Mesodermal cell (in vitro differentiated cells): ENCODE data around the gene WIPI1.

Experiments
- H3K27ac ChIP-seq: 2 replicates; pipeline ENCODE4 v1.7.0; 2013; ENCODE audit warnings: mild to moderate bottlenecking, low read depth, low read length, moderate library complexity; ENCODE audit not compliant: severe bottlenecking
- H3K36me3 ChIP-seq: 2 replicates; pipeline ENCODE4 v1.7.1; 2013; ENCODE audit warnings: mild to moderate bottlenecking, low read length, moderate library complexity; ENCODE audit not compliant: control insufficient read depth, insufficient read depth
- H3K4me1 ChIP-seq: one replicate; pipeline ENCODE4 v1.7.1; 2013; ENCODE audit warnings: mild to moderate bottlenecking, low read length; ENCODE audit not compliant: insufficient read depth, control insufficient read depth, poor library complexity, severe bottlenecking
- H3K4me3 ChIP-seq: 2 replicates; pipeline ENCODE4 v1.7.0; 2013; ENCODE audit warnings: low read length, control low read depth, mild to moderate bottlenecking; ENCODE audit not compliant: insufficient read depth, poor library complexity, severe bottlenecking; ENCODE audit errors: extremely low read depth
- H3K9me3 ChIP-seq: 2 replicates; pipeline ENCODE4 v1.7.1; 2013; ENCODE audit warnings: mild to moderate bottlenecking, low read length, moderate library complexity; ENCODE audit not compliant: control insufficient read depth
- WGBS, 2 experiments: methylation state at CpG; one replicate each; pipeline ENCODE4 v1.1.5; 2013; ENCODE audit warnings: missing lambda C conversion rate in 2 of 2; ENCODE audit not compliant: insufficient coverage in 2 of 2; 5-methylcytosine and 5-hydroxymethylcytosine counted together

Gene WIPI1

GRCh38 chr17:68391561-68392268 lies 65.6 kb downstream of the WIPI1 start:
- Histone ChIP-seq H3K36me3 (no peaks in the 10 kb centered on the region), H3K4me3 (no peak overlapping the region), H3K27ac (no peak overlapping the region), H3K4me1 (no peaks in the 10 kb centered on the region), H3K9me3 (no peaks in the 10 kb centered on the region)
- 94 to 95% methylated on average over 14 to 16 of the region's 16 CpGs for WGBS, 2 experiments

GRCh38 chr17:68390888-68391545 lies 66.3 kb downstream of the WIPI1 start:
- H3K36me3 ChIP-seq, result no peaks in the 10 kb centered on the region
- no peaks in the 10 kb centered on the region for H3K4me1 ChIP-seq
- WGBS, 2 experiments, result 82 to 86% methylated on average over 7 to 10 of the region's 11 CpGs
- H3K9me3 ChIP-seq, result no peaks in the 10 kb centered on the region
- no peak overlapping the region for H3K27ac ChIP-seq
- H3K4me3 ChIP-seq, result no peak overlapping the region

GRCh38 chr17:68389041-68389440 lies 68.3 kb downstream of the WIPI1 start:
- WGBS, 2 experiments, result 63 to 75% methylated on average over 2 to 4 of the region's 7 CpGs
- no peak overlapping the region for H3K27ac ChIP-seq
- H3K4me3 ChIP-seq, result no peak overlapping the region
- H3K36me3 ChIP-seq, result no peaks in the 10 kb centered on the region
- peaks cover 7% of the 10 kb centered on the region for H3K4me1 ChIP-seq
- H3K9me3 ChIP-seq, result no peaks in the 10 kb centered on the region

- no peak overlapping the region for H3K4me3 ChIP-seq
- no peaks in the 10 kb centered on the region for H3K36me3 ChIP-seq
- WGBS, 2 experiments, result 87 to 100% methylated on average over 1 to 4 of the region's 6 CpGs
- H3K27ac ChIP-seq, result no peak overlapping the region
- H3K9me3 ChIP-seq, result no peaks in the 10 kb centered on the region
- peaks cover 10% of the 10 kb centered on the region for H3K4me1 ChIP-seq
Measured at GRCh38 chr17:68387435-68388218, 69.7 kb downstream of the WIPI1 start.

- Histone ChIP-seq H3K36me3 (no peaks in the 10 kb centered on the region), H3K9me3 (no peaks in the 10 kb centered on the region), H3K4me3 (no peak overlapping the region), H3K4me1 (peaks cover 10% of the 10 kb centered on the region), H3K27ac (no peak overlapping the region)
- 89 to 98% methylated on average over 6 to 7 of the region's 8 CpGs for WGBS, 2 experiments
Measured at GRCh38 chr17:68385490-68386215, 71.6 kb downstream of the WIPI1 start.

- Histone ChIP-seq H3K4me1 (peaks cover 10% of the 10 kb centered on the region), H3K9me3 (no peaks in the 10 kb centered on the region), H3K36me3 (no peaks in the 10 kb centered on the region), H3K27ac (no peak overlapping the region), H3K4me3 (no peak overlapping the region)
- 92 to 100% methylated on average over 2 to 4 of the region's 4 CpGs for WGBS, 2 experiments
Measured at GRCh38 chr17:68384941-68385340, 72.4 kb downstream of the WIPI1 start.

GRCh38 chr17:68384471-68384870 lies 72.8 kb downstream of the WIPI1 start:
- Histone ChIP-seq H3K9me3 (no peaks in the 10 kb centered on the region), H3K36me3 (no peaks in the 10 kb centered on the region), H3K4me3 (no peak overlapping the region), H3K27ac (no peak overlapping the region), H3K4me1 (peaks cover 10% of the 10 kb centered on the region)
- WGBS, 2 experiments, result 88% methylated on average over 1 of the region's 1 CpG; no CpG with 5 or more reads in 1 of the 2 experiments

- Histone ChIP-seq H3K9me3 (no peaks in the 10 kb centered on the region), H3K4me1 (peaks cover 15% of the 10 kb centered on the region), H3K4me3 (no peak overlapping the region), H3K27ac (peak overlapping the region; percentile 75), H3K36me3 (no peaks in the 10 kb centered on the region)
- 84 to 87% methylated on average over 9 to 12 of the region's 16 CpGs for WGBS, 2 experiments
Measured at GRCh38 chr17:68383443-68384321, 73.6 kb downstream of the WIPI1 start.

- H3K4me1 ChIP-seq, result peaks cover 21% of the 10 kb centered on the region
Measured at GRCh38 chr17:68383120-68383442, 74.2 kb downstream of the WIPI1 start.

More at GRCh38 chr17:68383120-68383442, 74.2 kb downstream of the WIPI1 start:
- Histone ChIP-seq H3K4me3 (no peak overlapping the region), H3K27ac (no peak overlapping the region), H3K36me3 (no peaks in the 10 kb centered on the region), H3K9me3 (no peaks in the 10 kb centered on the region)
- 89 to 96% methylated on average over 2 to 4 of the region's 4 CpGs for WGBS, 2 experiments
